ENCODE results near the gene ANXA4. TPM values are rescaled to one million over a fixed set of nuclear protein-coding genes. Genes with fewer than 3 reads are reported as not detected.
"Not testable (repeated sequence)": the region's sequence is repeated elsewhere in the genome, so short reads cannot be mapped to it uniquely, and the experiment has no call there.

ANXA4 gene
- polyA plus RNA-seq, 4 donors = 73.5 to 301 (median 234) TPM

GRCh38 chr2:69745035-69745434 lies 3.1 kb downstream of the ANXA4 start:
- no peak for DNase-seq (ENCODE audit: low read depth in 4 of 4, low spot score in 3 of 4)

GRCh38 chr2:69750246-69750645 lies 8.3 kb downstream of the ANXA4 start:
- DNase-seq (ENCODE audit: low read depth in 4 of 4, low spot score in 3 of 4) = no peak

- no peak for DNase-seq (ENCODE audit: low read depth in 4 of 4, low spot score in 3 of 4)
Observed at GRCh38 chr2:69753659-69754363, 11.9 kb downstream of the ANXA4 start.

GRCh38 chr2:69754633-69755032 lies 12.7 kb downstream of the ANXA4 start:
- DNase-seq (ENCODE audit: low read depth in 4 of 4, low spot score in 3 of 4) = no peak

- DNase-seq (ENCODE audit: low read depth in 4 of 4, low spot score in 3 of 4) = no peak
Observed at GRCh38 chr2:69755862-69756467, 14.0 kb downstream of the ANXA4 start.

- DNase-seq (ENCODE audit: low read depth in 4 of 4, low spot score in 3 of 4) = no peak
Observed at GRCh38 chr2:69762025-69762424, 20.1 kb downstream of the ANXA4 start.

GRCh38 chr2:69762513-69763494 lies 20.9 kb downstream of the ANXA4 start:
- DNase-seq (ENCODE audit: low read depth in 4 of 4, low spot score in 3 of 4) = no peak

GRCh38 chr2:69763831-69764230 lies 21.9 kb downstream of the ANXA4 start:
- DNase-seq (ENCODE audit: low read depth in 4 of 4, low spot score in 3 of 4) = not testable (repeated sequence)

- DNase-seq (ENCODE audit: low read depth in 4 of 4, low spot score in 3 of 4) = no peak
Observed at GRCh38 chr2:69764286-69765095, 22.6 kb downstream of the ANXA4 start.

- no peak for DNase-seq (ENCODE audit: low read depth in 4 of 4, low spot score in 3 of 4)
Observed at GRCh38 chr2:69765096-69765380, 23.1 kb downstream of the ANXA4 start.

GRCh38 chr2:69766014-69766413 lies 24.1 kb downstream of the ANXA4 start:
- no peak for DNase-seq (ENCODE audit: low read depth in 4 of 4, low spot score in 3 of 4)

GRCh38 chr2:69767034-69767433 lies 25.1 kb downstream of the ANXA4 start:
- DNase-seq (ENCODE audit: low read depth in 4 of 4, low spot score in 3 of 4) = no peak

GRCh38 chr2:69768235-69768634 lies 26.3 kb downstream of the ANXA4 start:
- DNase-seq (ENCODE audit: low read depth in 4 of 4, low spot score in 3 of 4) = no peak

- no peak for DNase-seq (ENCODE audit: low read depth in 4 of 4, low spot score in 3 of 4)
Observed at GRCh38 chr2:69768789-69769188, 26.9 kb downstream of the ANXA4 start.

- DNase-seq (ENCODE audit: low read depth in 4 of 4, low spot score in 3 of 4) = no peak
Observed at GRCh38 chr2:69769272-69769671, 27.3 kb downstream of the ANXA4 start.

- DNase-seq (ENCODE audit: low read depth in 4 of 4, low spot score in 3 of 4) = no peak
Observed at GRCh38 chr2:69770193-69770702, 28.3 kb downstream of the ANXA4 start.

- DNase-seq (ENCODE audit: low read depth in 4 of 4, low spot score in 3 of 4) = no peak
Observed at GRCh38 chr2:69770747-69771146, 28.8 kb downstream of the ANXA4 start.

GRCh38 chr2:69771461-69771860 lies 29.5 kb downstream of the ANXA4 start:
- DNase-seq (ENCODE audit: low read depth in 4 of 4, low spot score in 3 of 4) = no peak

- no peak for DNase-seq (ENCODE audit: low read depth in 4 of 4, low spot score in 3 of 4)
Observed at GRCh38 chr2:69773206-69773605, 31.3 kb downstream of the ANXA4 start.

- DNase-seq (ENCODE audit: low read depth in 4 of 4, low spot score in 3 of 4) = not testable (repeated sequence)
Observed at GRCh38 chr2:69774258-69774983, 32.5 kb downstream of the ANXA4 start.
